GM19238 (cell line): Measurements from ENCODE around the gene GIT2.

Experiments
- DNase-seq: peaks from one replicate; pipeline ENCODE4 v3.0.0; 2011; ENCODE audit warnings: low spot score; ENCODE audit not compliant: insufficient read length

The GIT2 gene

GRCh38 chr12:109982210-109982609 is 14.0 kb downstream of the GIT2 start:
- no peak for DNase-seq

GRCh38 chr12:109981311-109981710 is 14.9 kb downstream of the GIT2 start:
- DNase-seq, result no peak

- DNase-seq, result no peak
Measured at GRCh38 chr12:109972821-109973220, 23.3 kb downstream of the GIT2 start.

GRCh38 chr12:109968801-109969200 is 27.4 kb downstream of the GIT2 start:
- no peak for DNase-seq

- no peak for DNase-seq
Measured at GRCh38 chr12:109968032-109968420, 28.1 kb downstream of the GIT2 start.

GRCh38 chr12:109967383-109968031 is 28.7 kb downstream of the GIT2 start:
- DNase-seq, result no peak

- no peak for DNase-seq
Measured at GRCh38 chr12:109966546-109966945, 29.6 kb downstream of the GIT2 start.

- DNase-seq, result no peak
Measured at GRCh38 chr12:109963743-109964429, 32.3 kb downstream of the GIT2 start.

- no peak for DNase-seq
Measured at GRCh38 chr12:109963330-109963729, 32.8 kb downstream of the GIT2 start.

GRCh38 chr12:109962398-109962797 is 33.8 kb downstream of the GIT2 start:
- no peak for DNase-seq

- no peak for DNase-seq
Measured at GRCh38 chr12:109961612-109962011, 34.6 kb downstream of the GIT2 start.

GRCh38 chr12:109961201-109961600 is 35.0 kb downstream of the GIT2 start:
- no peak for DNase-seq

GRCh38 chr12:109959411-109960093 is 36.6 kb downstream of the GIT2 start:
- no peak for DNase-seq

- DNase-seq, result no peak
Measured at GRCh38 chr12:109958374-109958773, 37.8 kb downstream of the GIT2 start.

- no peak for DNase-seq
Measured at GRCh38 chr12:109953656-109954055, 42.5 kb downstream of the GIT2 start.

GRCh38 chr12:109952873-109953272 is 43.3 kb downstream of the GIT2 start:
- no peak for DNase-seq

GRCh38 chr12:109952160-109952858 is 43.9 kb downstream of the GIT2 start:
- DNase-seq, result no peak

- no peak for DNase-seq
Measured at GRCh38 chr12:109951751-109952150, 44.4 kb downstream of the GIT2 start.

GRCh38 chr12:109951136-109951535 is 45.0 kb downstream of the GIT2 start:
- no peak for DNase-seq

- no peak for DNase-seq
Measured at GRCh38 chr12:109950625-109951024, 45.5 kb downstream of the GIT2 start.

- no peak for DNase-seq
Measured at GRCh38 chr12:109949089-109949488, 47.1 kb downstream of the GIT2 start.

- no peak for DNase-seq
Measured at GRCh38 chr12:109948368-109948767, 47.8 kb downstream of the GIT2 start.
